Measurements from ENCODE around the gene HAS3. TPM values are rescaled to one million over a fixed set of nuclear protein-coding genes. Genes with fewer than 3 reads are reported as not detected.

The HAS3 gene
- total RNA-seq, 1 experiment from 2014 or later, result 6.9 TPM

- no peak overlapping the region for H3K4me3 ChIP-seq (ENCODE audit: low read depth in 2 of 2, low read length in 2 of 2)
- no peaks in the 10 kb centered on the region for H3K9me3 ChIP-seq (ENCODE audit: control insufficient read depth, insufficient read depth, low read depth, low read length)
- H3K27me3 ChIP-seq (ENCODE audit: control insufficient read depth, insufficient read depth, low read length), result no peaks in the 10 kb centered on the region
- no peak for ATAC-seq
- no peak for DNase-seq (ENCODE audit: low read depth, low spot score)
- no peaks in the 10 kb centered on the region for H3K36me3 ChIP-seq (ENCODE audit: control insufficient read depth, insufficient read depth, low read length)
- ChIA-PET CTCF (no interaction called here), POLR2A (interaction anchor here (0.6 kb wide), 1 partner anchor 27 kb away, joined by 3 read pairs; no protein-coding TSS in a partner anchor)
- TF ChIP-seq TCF7L2 (IDR thresholded peaks at IDR 0.05; ENCODE audit: low read depth, low read length) (no peak), SIN3A (IDR thresholded peaks at IDR 0.05; ENCODE audit: borderline replicate concordance, insufficient read depth, low read depth, low read length) (no peak), REST (IDR thresholded peaks at IDR 0.05; ENCODE audit: insufficient read depth in 1 of 2, low read depth in 2 of 2, low read length in 1 of 2) (no peak), CTCF (IDR thresholded peaks at IDR 0.05) (no peak), POLR2AphosphoS5 (IDR thresholded peaks at IDR 0.05; ENCODE audit: low read depth, low read length) (no peak)
- BruUV-seq (replicated peaks), result no TSS peak
- intact Hi-C loops (cut with micrococcal nuclease; ENCODE audit: unreplicated experiment) (no loop called here), in situ Hi-C loops (cut with HindIII; ENCODE audit: low pct_unique_long_range_greater_than_20kb, low sequenced_read_pairs) (no loop called here)
- H3K4me1 ChIP-seq (ENCODE audit: control insufficient read depth, insufficient read depth, low read length), result peaks cover 12% of the 10 kb centered on the region; the same call in 1 of the 2 replicates
- no peak overlapping the region for H3K27ac ChIP-seq (ENCODE audit: low read length)
These were observed 11.5 kb upstream of the HAS3 start for GRCh38 chr16:69093974-69094373.

GRCh38 chr16:69094501-69094900 lies 11.0 kb upstream of the HAS3 start:
- BruUV-seq (replicated peaks), result no TSS peak
- CTCF ChIA-PET, result no interaction called here

More at GRCh38 chr16:69094501-69094900, 11.0 kb upstream of the HAS3 start:
- in situ Hi-C loops (cut with HindIII; ENCODE audit: low pct_unique_long_range_greater_than_20kb, low sequenced_read_pairs) (no loop called here), intact Hi-C loops (cut with micrococcal nuclease; ENCODE audit: unreplicated experiment) (no loop called here)
- Histone ChIP-seq H3K36me3 (ENCODE audit: control insufficient read depth, insufficient read depth, low read length) (no peaks in the 10 kb centered on the region), H3K4me3 (ENCODE audit: low read depth in 2 of 2, low read length in 2 of 2) (no peak overlapping the region), H3K9me3 (ENCODE audit: control insufficient read depth, insufficient read depth, low read depth, low read length) (no peaks in the 10 kb centered on the region), H3K4me1 (ENCODE audit: control insufficient read depth, insufficient read depth, low read length) (peaks cover 6% of the 10 kb centered on the region; the same call in 1 of the 2 replicates), H3K27me3 (ENCODE audit: control insufficient read depth, insufficient read depth, low read length) (no peaks in the 10 kb centered on the region), H3K27ac (ENCODE audit: low read length) (no peak overlapping the region)
- POLR2A ChIA-PET, result interaction anchor here (0.6 kb wide), 1 partner anchor 28 kb away, joined by 3 read pairs; no protein-coding TSS in a partner anchor
- TF ChIP-seq SIN3A (IDR thresholded peaks at IDR 0.05; ENCODE audit: borderline replicate concordance, insufficient read depth, low read depth, low read length) (no peak), TCF7L2 (IDR thresholded peaks at IDR 0.05; ENCODE audit: low read depth, low read length) (no peak), POLR2AphosphoS5 (IDR thresholded peaks at IDR 0.05; ENCODE audit: low read depth, low read length) (no peak), REST (IDR thresholded peaks at IDR 0.05; ENCODE audit: insufficient read depth in 1 of 2, low read depth in 2 of 2, low read length in 1 of 2) (no peak), CTCF (IDR thresholded peaks at IDR 0.05) (no peak)
- ATAC-seq, result no peak
- no peak for DNase-seq (ENCODE audit: low read depth, low spot score)
